B cell (primary cell): Measurements from ENCODE around the gene UPK1B. TPM values are rescaled to one million over a fixed set of nuclear protein-coding genes. Genes with fewer than 3 reads are reported as not detected.

Source experiments
- ATAC-seq: fragments of 200-7000 bp; cut with Tn5 transposase; one replicate; pipeline ENCODE4 v1.10.0; 2021; ENCODE audit warnings: low read depth, mild to moderate bottlenecking, moderate number of reproducible peaks, moderate library complexity
- CTCF ChIA-PET: fragments of 350-600 bp; sonication (Branson Sonifier 250); formaldehyde crosslinking; loops from one replicate; lab custom pipeline; 2021; ENCODE audit warnings: antibody characterized with exemption, inconsistent platforms; lab: Charles Lee
- POLR2A ChIA-PET: fragments of 350-600 bp; sonication (Branson Sonifier 250); formaldehyde crosslinking; loops from one replicate; lab custom pipeline; 2021; ENCODE audit warnings: antibody characterized with exemption; lab: Charles Lee
- DNase-seq: peaks from one replicate; pipeline ENCODE4 v3.0.0; 2013
- H2AFZ ChIP-seq: 2 replicates; pipeline ENCODE4 v1.6.1; 2012; ENCODE audit warnings: mild to moderate bottlenecking, low read depth, low read length; ENCODE audit not compliant: insufficient read depth, poor library complexity, severe bottlenecking
- H3K27ac ChIP-seq, 2 donors: 1 replicate in 1 of 2; 2 replicates in 1 of 2; pipeline ENCODE4 v1.5.1; 2012 to 2013; ENCODE audit warnings: low read length in 2 of 2, mild to moderate bottlenecking in 2 of 2, moderate library complexity in 1 of 2
- H3K27me3 ChIP-seq, 4 experiments: fragments of 200-600 bp in 1 of 4; sonication (generic) in 1 of 4; replicated peaks in 1 of 4; 1 replicate in 2 of 4; 2 replicates in 2 of 4; pipeline versions ENCODE4 v1.6.1 to v1.7.0; 2013 to 2016; ENCODE audit warnings: low read length in 3 of 4, mild to moderate bottlenecking in 2 of 4, mixed read lengths in 1 of 4, moderate library complexity in 1 of 4; ENCODE audit not compliant: insufficient read depth in 4 of 4, control insufficient read depth in 3 of 4; ENCODE audit errors: control extremely low read depth in 1 of 4
- H3K36me3 ChIP-seq, 2 experiments: replicated peaks in 1 of 2; 1 replicate in 1 of 2; 2 replicates in 1 of 2; pipeline versions ENCODE4 v1.6.1 to v1.7.1; 2013; ENCODE audit warnings: low read length in 1 of 2; ENCODE audit not compliant: insufficient read depth in 2 of 2, control insufficient read depth in 1 of 2; ENCODE audit errors: control extremely low read depth in 1 of 2, extremely low read depth in 1 of 2
- H3K4me1 ChIP-seq, 2 donors: fragments of 200-600 bp in 1 of 2; sonication (generic) in 1 of 2; 1 replicate in 1 of 2; 2 replicates in 1 of 2; pipeline versions ENCODE4 v1.5.1 to v1.6.1; 2013 to 2017; ENCODE audit warnings: low read length in 2 of 2; ENCODE audit not compliant: control insufficient read depth in 2 of 2, insufficient read depth in 2 of 2
- H3K4me2 ChIP-seq: replicated peaks from 2 replicates; pipeline ENCODE3; 2012; ENCODE audit warnings: mild to moderate bottlenecking, low read depth, low read length; ENCODE audit not compliant: poor library complexity, severe bottlenecking
- H3K4me3 ChIP-seq, 5 experiments: fragments of 200-600 bp in 1 of 5; sonication (generic) in 1 of 5; 1 replicate in 3 of 5; 2 replicates in 2 of 5; pipeline versions ENCODE4 v1.5.1 to v1.7.0; 2011 to 2016; ENCODE audit warnings: low read length in 4 of 5, mild to moderate bottlenecking in 4 of 5, low read depth in 2 of 5, control low read depth in 1 of 5, moderate library complexity in 1 of 5; ENCODE audit not compliant: insufficient read depth in 1 of 5; ENCODE audit errors: control extremely low read depth in 1 of 5, extremely low read depth in 1 of 5
- H3K79me2 ChIP-seq: fragments of 200-600 bp; sonication (generic); one replicate; pipeline ENCODE4 v1.6.0; 2016; ENCODE audit warnings: low read length; ENCODE audit not compliant: control insufficient read depth, insufficient read depth
- H3K9ac ChIP-seq: fragments of 200-600 bp; sonication (generic); 2 replicates; pipeline ENCODE4 v1.6.1; 2017; ENCODE audit warnings: mild to moderate bottlenecking, low read length, moderate library complexity
- H3K9me3 ChIP-seq, 3 donors: one replicate each; pipeline versions ENCODE4 v1.6.1 to v1.7.1; 2013; ENCODE audit warnings: low read length in 2 of 3; ENCODE audit not compliant: control insufficient read depth in 2 of 3, insufficient read depth in 1 of 3; ENCODE audit errors: control extremely low read depth in 1 of 3
- H4K20me1 ChIP-seq: 2 replicates; pipeline ENCODE4 v1.6.0; 2012; ENCODE audit warnings: mild to moderate bottlenecking, low read length; ENCODE audit not compliant: insufficient read depth, control insufficient read depth, poor library complexity, severe bottlenecking
- H3K27ac Mint-ChIP-seq: one replicate; pipeline ENCODE4 v1.8.0; 2021; ENCODE audit warnings: mixed read lengths
- H3K27me3 Mint-ChIP-seq: one replicate; pipeline ENCODE4 v1.8.0; 2021; ENCODE audit warnings: mixed read lengths
- H3K4me1 Mint-ChIP-seq: one replicate; pipeline ENCODE4 v1.8.0; 2021; ENCODE audit warnings: mixed read lengths
- H3K4me3 Mint-ChIP-seq: one replicate; pipeline ENCODE4 v1.8.0; 2021; ENCODE audit warnings: mixed read lengths
- H3K9me3 Mint-ChIP-seq: one replicate; pipeline ENCODE4 v1.8.0; 2022; ENCODE audit warnings: mixed read lengths; ENCODE audit not compliant: insufficient read depth
- CTCF ChIP-seq: fragments of 200-600 bp; IDR thresholded peaks from one replicate; pipeline ENCODE4 v1.8.0; 2022; ENCODE audit warnings: antibody characterized with exemption, mild to moderate bottlenecking
- EZH2 ChIP-seq: IDR thresholded peaks from 2 replicates; pipeline ENCODE4 v1.6.1; 2012; ENCODE audit warnings: borderline replicate concordance, low read depth, mild to moderate bottlenecking, moderate library complexity, low read length; ENCODE audit not compliant: insufficient read depth, poor library complexity, severe bottlenecking
- WGBS: methylation state at CpG from one replicate; pipeline ENCODE4 v1.1.5; 2013; ENCODE audit warnings: missing lambda C conversion rate; ENCODE audit not compliant: insufficient coverage; 5-methylcytosine and 5-hydroxymethylcytosine counted together
- intact Hi-C: fragments of 100-400 bp; cut with micrococcal nuclease; formaldehyde crosslinking; loops from one replicate; pipeline ENCODE4 v1.10.0; 2022
- polyA plus RNA-seq: library from polyadenylated mRNA; depleted of rRNA; stranded (reverse); fragments of >200 nt; gene quantifications from 2 replicates; pipeline ENCODE4 v1.2.3, GENCODE V29; 2012
- total RNA-seq, 2 donors: library from RNA; stranded (reverse); fragments of 120-200 nt in 1 of 2; gene quantifications; 1 replicate in 1 of 2; 2 replicates in 1 of 2; pipeline versions ENCODE4 v1.2.3 to v1.2.4, GENCODE V29; 2013 to 2022

Gene UPK1B
- total and polyA plus RNA-seq, 2 donors (not counting 1 experiment from before 2014, with no cell fraction given): not detected

- Histone ChIP-seq H3K4me2 (no peak overlapping the region), H3K27me3 (no peaks in the 10 kb centered on the region), H3K36me3 (peaks cover 12 to 66% of the 10 kb centered on the region in 2 experiments), H4K20me1 (no peaks in the 10 kb centered on the region), H3K79me2 (no peaks in the 10 kb centered on the region), H3K4me1 (no peaks in the 10 kb centered on the region), H3K9ac (no peak overlapping the region), H3K9me3 (no peaks in the 10 kb centered on the region), H2AFZ (no peak overlapping the region), H3K27ac (no peak overlapping the region), H3K4me3 (no peak overlapping the region)
- intact Hi-C loops: no loop called here
- H3K27me3 Mint-ChIP-seq: no peaks in the 10 kb centered on the region
- no peak overlapping the region for H3K4me3 Mint-ChIP-seq
- no peaks in the 10 kb centered on the region for H3K4me1 Mint-ChIP-seq
- ATAC-seq (no peak), DNase-seq (no peak)
- no peak overlapping the region for H3K27ac Mint-ChIP-seq
- POLR2A ChIA-PET: no interaction called here
- H3K9me3 Mint-ChIP-seq: no peaks in the 10 kb centered on the region
- TF ChIP-seq EZH2: no peak
- TF ChIP-seq CTCF: no peak
- no CpG with 5 or more reads among the region's 2 CpGs for WGBS
- CTCF ChIA-PET: no interaction called here
Measured at GRCh38 chr3:119228373-119229145, 55.2 kb downstream of the UPK1B start.

- intact Hi-C loops: no loop called here
- Histone ChIP-seq H3K27ac (no peak overlapping the region), H3K79me2 (no peaks in the 10 kb centered on the region), H3K4me2 (no peak overlapping the region), H3K9me3 (no peaks in the 10 kb centered on the region), H3K9ac (no peak overlapping the region), H3K36me3 (peaks cover 9 to 63% of the 10 kb centered on the region in 2 experiments), H3K4me3 (no peak overlapping the region), H3K27me3 (no peaks in the 10 kb centered on the region), H3K4me1 (no peaks in the 10 kb centered on the region), H4K20me1 (no peaks in the 10 kb centered on the region), H2AFZ (no peak overlapping the region)
- H3K9me3 Mint-ChIP-seq: no peaks in the 10 kb centered on the region
- no peaks in the 10 kb centered on the region for H3K27me3 Mint-ChIP-seq
- H3K4me1 Mint-ChIP-seq: no peaks in the 10 kb centered on the region
- ChIA-PET CTCF (no interaction called here), POLR2A (no interaction called here)
- ATAC-seq (no peak), DNase-seq (no peak)
- H3K27ac Mint-ChIP-seq: no peak overlapping the region
- no CpG with 5 or more reads among the region's 7 CpGs for WGBS
- no peak overlapping the region for H3K4me3 Mint-ChIP-seq
- TF ChIP-seq EZH2 (no peak), CTCF (no peak)
Measured at GRCh38 chr3:119229190-119229589, 55.8 kb downstream of the UPK1B start.
